Stomach (tissue), 9 donors: Measurements from ENCODE around the gene POLD4. TPM values are rescaled to one million over a fixed set of nuclear protein-coding genes. Genes with fewer than 3 reads are reported as not detected.

Experiments
- DNase-seq, 2 donors: peaks; one replicate each; pipeline versions ENCODE4 v3.0.0 to v3.0.0-alpha.2; 2013 to 2019
- H3K27ac ChIP-seq, 5 donors: fragments of 200-600 bp in 4 of 5; sonication (generic) in 4 of 5; one replicate each; pipeline ENCODE4 v1.5.1; 2013 to 2019; ENCODE audit warnings: mild to moderate bottlenecking in 1 of 5, moderate library complexity in 1 of 5
- H3K27me3 ChIP-seq, 3 donors: fragments of 200-600 bp; sonication (generic); one replicate each; pipeline ENCODE4 v1.5.1; 2017 to 2019; ENCODE audit warnings: mixed run types in 1 of 3
- H3K36me3 ChIP-seq, 4 donors: fragments of 200-600 bp; sonication (generic); 1 replicate in 3 of 4; 2 replicates in 1 of 4; pipeline ENCODE4 v1.5.1; 2016 to 2019
- H3K4me1 ChIP-seq, 4 donors: fragments of 200-600 bp; sonication (generic); one replicate each; pipeline ENCODE4 v1.5.1; 2016 to 2019
- H3K4me3 ChIP-seq, 4 donors: fragments of 200-600 bp; sonication (generic) in 3 of 4; one replicate each; pipeline ENCODE4 v1.5.1; 2016 to 2019; ENCODE audit warnings: mild to moderate bottlenecking in 1 of 4
- H3K9me3 ChIP-seq, 4 donors: fragments of 200-600 bp; sonication (generic); one replicate each; pipeline ENCODE4 v1.5.1; 2016 to 2019
- CTCF ChIP-seq, 7 experiments: fragments of 450-650 bp in 4 of 7; fragments of 200-600 bp in 3 of 7; sonication (generic) in 3 of 7; IDR thresholded peaks; one replicate each; pipeline ENCODE4 v1.5.1; 2016 to 2019; ENCODE audit warnings: antibody characterized with exemption in 7 of 7, control low read depth in 2 of 7, mild to moderate bottlenecking in 1 of 7
- EP300 ChIP-seq: sonication (generic); formaldehyde crosslinking; IDR thresholded peaks from one replicate; pipeline ENCODE4 v1.6.1; 2017; ENCODE audit warnings: antibody characterized with exemption
- POLR2A ChIP-seq, 4 donors: fragments of 450-650 bp; IDR thresholded peaks; one replicate each; pipeline ENCODE4 v1.6.1; 2016; ENCODE audit warnings: antibody characterized with exemption in 4 of 4, control low read depth in 2 of 4, mild to moderate bottlenecking in 1 of 4, moderate library complexity in 1 of 4
- POLR2AphosphoS5 ChIP-seq, 3 donors: sonication (generic); formaldehyde crosslinking; IDR thresholded peaks; one replicate each; pipeline ENCODE4 v1.6.1; 2016; ENCODE audit warnings: antibody characterized with exemption in 3 of 3
- WGBS, 5 donors: extraction: QIAGEN DNeasy Blood & Tissue Kit in 3 of 5; methylation state at CpG; one replicate each; pipeline versions ENCODE4 v1.1.5 to v1.1.7; 2013 to 2018; 5-methylcytosine and 5-hydroxymethylcytosine counted together
- intact Hi-C: fragments of 100-400 bp; cut with DNase I; formaldehyde crosslinking; loops from one replicate; pipeline ENCODE4 v1.15.1; 2023; ENCODE audit warnings: low total_unique reads
- polyA plus RNA-seq, 3 donors: library from polyadenylated mRNA; stranded (reverse); fragments of 200-250 nt; gene quantifications; one replicate each; pipeline ENCODE4 v1.2.3, GENCODE V29; 2013
- total RNA-seq, 5 donors: library from RNA; depleted of rRNA; stranded (reverse); fragments of >200 nt; gene quantifications; one replicate each; pipeline versions ENCODE4 v1.1.0 to v1.2.3, GENCODE V29; 2014 to 2016
- donor health status: healthy with polysubstance abuse.
- donor health status: Bipolar disorder and iron deficiency.
- donor health status: healthy.

The POLD4 gene
- total and polyA plus RNA-seq, 8 donors, result 13.8 to 316 (median 109) TPM

- no peaks in the 10 kb centered on the region for H3K27me3 ChIP-seq
- peaks cover 54 to 87% (median 72%) of the 10 kb centered on the region in 4 donors for H3K4me1 ChIP-seq
- TF ChIP-seq POLR2AphosphoS5 (IDR thresholded peaks at IDR 0.05) (peak in 2 of 3 donors; percentile 23 to 78), POLR2A (IDR thresholded peaks at IDR 0.05) (no peak), EP300 (no peak), CTCF (IDR thresholded peaks at IDR 0.05) (peak in 6 of 7 experiments; percentile 72 to 95 (median 90))
- intact Hi-C loops, result no loop called here
- H3K9me3 ChIP-seq, result no peaks in the 10 kb centered on the region
- WGBS, 5 donors, result 46 to 63% (median 51%) methylated on average over 9 to 11 of the region's 11 CpGs
- peak; percentile 75 to 95 for DNase-seq
- peaks cover 0 to 7% (median 0%) of the 10 kb centered on the region in 4 donors for H3K36me3 ChIP-seq
- H3K27ac ChIP-seq, result peak overlapping the region; percentile 47 to 100 (median 100)
- peak overlapping the region in 2 of 4 donors; percentile 55 to 63 for H3K4me3 ChIP-seq
Measured at GRCh38 chr11:67351275-67352005, 1.9 kb downstream of the POLD4 start.

GRCh38 chr11:67349928-67350465 lies 3.3 kb downstream of the POLD4 start:
- H3K27me3 ChIP-seq, result no peaks in the 10 kb centered on the region
- H3K9me3 ChIP-seq, result no peaks in the 10 kb centered on the region
- intact Hi-C loops, result loop anchor here (5.0 kb wide), 1 partner anchor 32 kb away; no protein-coding TSS in a partner anchor
- peaks cover 0 to 7% (median 0%) of the 10 kb centered on the region in 4 donors for H3K36me3 ChIP-seq
- H3K4me3 ChIP-seq, result no peak overlapping the region
- peak overlapping the region in 1 of 5 donors; percentile 17 for H3K27ac ChIP-seq
- peaks cover 46 to 87% (median 69%) of the 10 kb centered on the region in 4 donors for H3K4me1 ChIP-seq
- no peak for DNase-seq
- TF ChIP-seq CTCF (IDR thresholded peaks at IDR 0.05) (no peak), POLR2A (IDR thresholded peaks at IDR 0.05) (no peak), EP300 (no peak), POLR2AphosphoS5 (IDR thresholded peaks at IDR 0.05) (no peak)
- WGBS, 5 donors, result 81 to 84% (median 82%) methylated on average over 4 of the region's 4 CpGs

- Histone ChIP-seq H3K27ac (peak overlapping the region in 2 of 5 donors; percentile 17 to 25), H3K36me3 (peaks cover 0 to 7% (median 0%) of the 10 kb centered on the region in 4 donors), H3K4me1 (peaks cover 41 to 82% (median 64%) of the 10 kb centered on the region in 4 donors), H3K27me3 (no peaks in the 10 kb centered on the region), H3K4me3 (no peak overlapping the region), H3K9me3 (no peaks in the 10 kb centered on the region)
- TF ChIP-seq CTCF (IDR thresholded peaks at IDR 0.05) (no peak), EP300 (no peak), POLR2AphosphoS5 (IDR thresholded peaks at IDR 0.05) (no peak), POLR2A (IDR thresholded peaks at IDR 0.05) (no peak)
- no peak for DNase-seq
- WGBS, 5 donors, result 75 to 92% (median 85%) methylated on average over 2 of the region's 2 CpGs
- intact Hi-C loops, result loop anchor here (5.0 kb wide), 1 partner anchor 33 kb away; no protein-coding TSS in a partner anchor
Measured at GRCh38 chr11:67349457-67349856, 3.9 kb downstream of the POLD4 start.

GRCh38 chr11:67349036-67349435 lies 4.3 kb downstream of the POLD4 start:
- TF ChIP-seq EP300 (no peak), POLR2A (IDR thresholded peaks at IDR 0.05) (no peak), POLR2AphosphoS5 (IDR thresholded peaks at IDR 0.05) (no peak), CTCF (IDR thresholded peaks at IDR 0.05) (no peak)
- Histone ChIP-seq H3K4me1 (peaks cover 37 to 78% (median 60%) of the 10 kb centered on the region in 4 donors), H3K36me3 (peaks cover 0 to 7% (median 0%) of the 10 kb centered on the region in 4 donors), H3K27ac (peak overlapping the region in 2 of 5 donors; percentile 17 to 25), H3K9me3 (no peaks in the 10 kb centered on the region), H3K27me3 (no peaks in the 10 kb centered on the region), H3K4me3 (no peak overlapping the region)
- DNase-seq, result no peak
- 67 to 73% (median 71%) methylated on average over 5 of the region's 5 CpGs for WGBS, 5 donors
- intact Hi-C loops, result loop anchor here (5.0 kb wide), 1 partner anchor 33 kb away; no protein-coding TSS in a partner anchor
